GM12892 (cell line): ENCODE results near the gene ECE2.

Experiments used
- POLR2AphosphoS5 ChIP-seq: IDR thresholded peaks from 2 replicates; pipeline ENCODE4 v1.6.1; 2011; ENCODE audit warnings: low read depth, low read length, control low read depth
- TAF1 ChIP-seq: IDR thresholded peaks from 2 replicates; pipeline ENCODE4 v1.6.1; 2011; ENCODE audit warnings: low read depth, mild to moderate bottlenecking, control low read depth, low read length, borderline replicate concordance

GRCh38 chr3:184234224-184234623 is 41.6 kb upstream of the ECE2 start:
- TF ChIP-seq POLR2AphosphoS5 (no peak), TAF1 (no peak)
